ENCODE results near the gene NCBP3.

NCBP3 gene

GRCh38 chr17:3827124-3827773 is 18.8 kb downstream of the NCBP3 start:
- CTCF ChIA-PET = interaction anchor here (0.6 to 7.5 kb wide), 27 partner anchors 10 to 779 kb away, joined by 3 to 172 read pairs (median 3); partner anchors contain the start of gene NCBP3
- peaks cover 68 to 71% of the 10 kb centered on the region in 2 experiments for H3K36me3 ChIP-seq (ENCODE audit: control insufficient read depth in 2 of 2, insufficient read depth in 1 of 2, low read length in 2 of 2)
- TF ChIP-seq OVOL3 (tag by site-specific recombination; IDR thresholded peaks at IDR 0.05) (no peak), ZNF266 (tag by site-specific recombination; IDR thresholded peaks at IDR 0.05; ENCODE audit: low read depth) (no peak), HOXC10 (CRISPR knock-in tag; IDR thresholded peaks at IDR 0.05) (no peak), ZBTB1 (tag by site-specific recombination; IDR thresholded peaks at IDR 0.05) (no peak), ZNF311 (tag by site-specific recombination; IDR thresholded peaks at IDR 0.05; ENCODE audit: borderline replicate concordance) (no peak), ZNF473 (tag by site-specific recombination; IDR thresholded peaks at IDR 0.05) (no peak), ZNF645 (tag by site-specific recombination; IDR thresholded peaks at IDR 0.05) (no peak), ZNF654 (tag by site-specific recombination; IDR thresholded peaks at IDR 0.05; ENCODE audit: low read depth) (peak; percentile 52), ZNF624 (tag by site-specific recombination; IDR thresholded peaks at IDR 0.05) (no peak), ZNF600 (tag by site-specific recombination; IDR thresholded peaks at IDR 0.05) (no peak), ZSCAN30 (tag by site-specific recombination; IDR thresholded peaks at IDR 0.05) (no peak), IKZF3 (tag by site-specific recombination; IDR thresholded peaks at IDR 0.05) (peak; percentile 87), ZNF449 (tag by site-specific recombination; IDR thresholded peaks at IDR 0.05) (no peak), ZNF513 (tag by site-specific recombination; IDR thresholded peaks at IDR 0.05) (peak; percentile 72), PRDM1 (tag by site-specific recombination; IDR thresholded peaks at IDR 0.05) (no peak), BCL11A (tag by site-specific recombination; IDR thresholded peaks at IDR 0.05; ENCODE audit: low read depth) (no peak), ZNF423 (tag by site-specific recombination; IDR thresholded peaks at IDR 0.05) (no peak), YY2 (tag by site-specific recombination; IDR thresholded peaks at IDR 0.05) (no peak), ZFP37 (tag by site-specific recombination; IDR thresholded peaks at IDR 0.05) (no peak), ZNF664 (tag by site-specific recombination; IDR thresholded peaks at IDR 0.05) (peak; percentile 12; the same call in 1 of the 2 replicates), PATZ1 (tag by site-specific recombination; IDR thresholded peaks at IDR 0.05) (no peak), FEZF1 (tag by site-specific recombination; IDR thresholded peaks at IDR 0.05) (no peak), ZNF48 (tag by site-specific recombination; IDR thresholded peaks at IDR 0.05) (no peak), ZNF830 (tag by site-specific recombination; IDR thresholded peaks at IDR 0.05; ENCODE audit: low read depth) (no peak)

More at GRCh38 chr17:3827124-3827773, 18.8 kb downstream of the NCBP3 start:
- no peaks in the 10 kb centered on the region for H3K4me1 ChIP-seq (ENCODE audit: control insufficient read depth, insufficient read depth, low read length)
- H3K27ac ChIP-seq (ENCODE audit: extremely low read depth, low read depth, low read length) = no peak overlapping the region
- POLR2A ChIA-PET = no interaction called here
- no peaks in the 10 kb centered on the region for H3K9me3 ChIP-seq (ENCODE audit: control insufficient read depth, insufficient read depth, low read depth, low read length)
- H3K4me3 ChIP-seq (ENCODE audit: low read depth, low read length) = no peak overlapping the region

Measured in HEK293 (cell line).